H9 (cell line): ENCODE results near the gene CDK5. TPM values are rescaled to one million over a fixed set of nuclear protein-coding genes. Genes with fewer than 3 reads are reported as not detected.

Source experiments
- DNase-seq: peaks from one replicate; pipeline ENCODE4 v3.0.0-alpha.2; 2017
- H2AFZ ChIP-seq: one replicate; pipeline ENCODE4 v1.6.1; 2013; ENCODE audit warnings: mild to moderate bottlenecking, low read length, control low read depth, moderate library complexity
- H2AK5ac ChIP-seq: 2 replicates; pipeline ENCODE4 v1.6.1; 2013; ENCODE audit warnings: low read length, control low read depth, mixed read lengths; ENCODE audit not compliant: insufficient read length
- H2BK120ac ChIP-seq: one replicate; pipeline ENCODE4 v1.6.1; 2013; ENCODE audit warnings: low read depth, mild to moderate bottlenecking, low read length, control low read depth, inconsistent platforms; ENCODE audit not compliant: poor library complexity, severe bottlenecking
- H2BK12ac ChIP-seq: 2 replicates; pipeline ENCODE4 v1.6.1; 2013; ENCODE audit warnings: low read length, control low read depth, mixed read lengths, low read depth; ENCODE audit not compliant: insufficient read length
- H2BK15ac ChIP-seq: 2 replicates; pipeline ENCODE4 v1.6.1; 2013; ENCODE audit warnings: low read depth, low read length, control low read depth
- H2BK20ac ChIP-seq: one replicate; pipeline ENCODE4 v1.6.1; 2013; ENCODE audit warnings: low read depth, mild to moderate bottlenecking, low read length, control low read depth, inconsistent platforms; ENCODE audit not compliant: poor library complexity, severe bottlenecking
- H2BK5ac ChIP-seq: 2 replicates; pipeline ENCODE4 v1.6.1; 2013; ENCODE audit warnings: low read length, control low read depth, mixed read lengths; ENCODE audit not compliant: insufficient read length
- H3K14ac ChIP-seq: 2 replicates; pipeline ENCODE4 v1.6.1; 2013; ENCODE audit warnings: low read length, control low read depth; ENCODE audit not compliant: insufficient read depth
- H3K18ac ChIP-seq: 2 replicates; pipeline ENCODE4 v1.6.1; 2013; ENCODE audit warnings: low read depth, mild to moderate bottlenecking, mixed read lengths, low read length, control low read depth; ENCODE audit not compliant: insufficient read length
- H3K23ac ChIP-seq: 2 replicates; pipeline ENCODE4 v1.6.1; 2013; ENCODE audit warnings: low read length, control low read depth, mixed read lengths, low read depth; ENCODE audit not compliant: insufficient read length
- H3K23me2 ChIP-seq: 2 replicates; pipeline ENCODE4 v1.6.1; 2013; ENCODE audit warnings: low read depth, mild to moderate bottlenecking, mixed read lengths, low read length, control low read depth; ENCODE audit not compliant: insufficient read length, poor library complexity, severe bottlenecking
- H3K27ac ChIP-seq: 2 replicates; pipeline ENCODE4 v1.5.1; 2013; ENCODE audit warnings: low read length, control low read depth, mixed read lengths, low read depth; ENCODE audit not compliant: insufficient read length
- H3K27me3 ChIP-seq: 2 replicates; pipeline ENCODE4 v1.6.1; 2013; ENCODE audit warnings: low read length, control low read depth, inconsistent platforms; ENCODE audit not compliant: insufficient read depth
- H3K4ac ChIP-seq: 2 replicates; pipeline ENCODE4 v1.6.1; 2013; ENCODE audit warnings: low read depth, mild to moderate bottlenecking, control low read depth, inconsistent platforms, low read length, moderate library complexity
- H3K4me1 ChIP-seq: 2 replicates; pipeline ENCODE4 v1.6.1; 2013; ENCODE audit warnings: low read length, control low read depth, inconsistent platforms; ENCODE audit not compliant: insufficient read depth
- H3K4me2 ChIP-seq: 2 replicates; pipeline ENCODE4 v1.6.1; 2013; ENCODE audit warnings: low read length, control low read depth, mixed read lengths; ENCODE audit not compliant: insufficient read length, insufficient read depth
- H3K56ac ChIP-seq: 2 replicates; pipeline ENCODE4 v1.6.1; 2013; ENCODE audit warnings: low read depth, mild to moderate bottlenecking, mixed read lengths, low read length, control low read depth; ENCODE audit not compliant: insufficient read length
- H3K79me1 ChIP-seq: 2 replicates; pipeline ENCODE4 v1.6.1; 2013; ENCODE audit warnings: low read depth, mild to moderate bottlenecking, moderate library complexity, low read length, control low read depth, inconsistent platforms; ENCODE audit not compliant: insufficient read depth, poor library complexity, severe bottlenecking
- H3K79me2 ChIP-seq: 2 replicates; pipeline ENCODE4 v1.6.1; 2013; ENCODE audit warnings: low read length, control low read depth, inconsistent platforms; ENCODE audit not compliant: insufficient read depth
- H3K9ac ChIP-seq: 2 replicates; pipeline ENCODE4 v1.6.1; 2013; ENCODE audit warnings: low read length, control low read depth, mixed read lengths; ENCODE audit not compliant: insufficient read length; ENCODE audit errors: extremely low read depth
- H3K9me3 ChIP-seq: one replicate; pipeline ENCODE4 v1.6.1; 2013; ENCODE audit warnings: low read depth, low read length, inconsistent platforms; ENCODE audit not compliant: control insufficient read depth
- H3T11ph ChIP-seq: one replicate; pipeline ENCODE4 v1.6.1; 2013; ENCODE audit warnings: mild to moderate bottlenecking, low read length, control low read depth, inconsistent platforms
- H4K20me1 ChIP-seq: one replicate; pipeline ENCODE4 v1.6.1; 2013; ENCODE audit not compliant: control insufficient read depth, insufficient read length, insufficient read depth
- H4K5ac ChIP-seq: 2 replicates; pipeline ENCODE4 v1.6.1; 2013; ENCODE audit warnings: low read depth, mild to moderate bottlenecking, mixed read lengths, low read length, control low read depth; ENCODE audit not compliant: insufficient read length
- H4K8ac ChIP-seq: replicated peaks from 2 replicates; pipeline ENCODE4 v1.6.1; 2013; ENCODE audit warnings: low read length, control low read depth, mixed read lengths, low read depth; ENCODE audit not compliant: insufficient read length
- H4K91ac ChIP-seq: 2 replicates; pipeline ENCODE4 v1.6.1; 2013; ENCODE audit warnings: low read depth, mild to moderate bottlenecking, moderate library complexity, mixed read lengths, low read length, control low read depth; ENCODE audit not compliant: insufficient read length
- H3K27ac Mint-ChIP-seq, 3 experiments: 2 replicates in 2 of 3; 3 replicates in 1 of 3; pipeline ENCODE4 v1.8.0; 2020 to 2021; ENCODE audit warnings: mixed read lengths in 3 of 3, mild to moderate bottlenecking in 1 of 3, moderate library complexity in 1 of 3
- H3K27me3 Mint-ChIP-seq: 2 replicates; pipeline ENCODE4 v1.8.0; 2021; ENCODE audit warnings: low read depth, mild to moderate bottlenecking, moderate library complexity, mixed read lengths
- H3K36me3 Mint-ChIP-seq, 3 experiments: 2 replicates in 2 of 3; 3 replicates in 1 of 3; pipeline ENCODE4 v1.8.0; 2020 to 2021; ENCODE audit warnings: low read depth in 3 of 3, mixed read lengths in 3 of 3; ENCODE audit not compliant: insufficient read depth in 1 of 3
- H3K4me1 Mint-ChIP-seq, 2 experiments: 2 replicates each; pipeline ENCODE4 v1.8.0; 2020; ENCODE audit warnings: mixed read lengths in 2 of 2
- H3K4me3 Mint-ChIP-seq, 2 experiments: 2 replicates in 1 of 2; 3 replicates in 1 of 2; pipeline ENCODE4 v1.8.0; 2020 to 2021; ENCODE audit warnings: mild to moderate bottlenecking in 2 of 2, mixed read lengths in 2 of 2, moderate library complexity in 1 of 2
- H3K9me3 Mint-ChIP-seq, 2 experiments: 2 replicates in 1 of 2; 3 replicates in 1 of 2; pipeline ENCODE4 v1.8.0; 2020; ENCODE audit warnings: mild to moderate bottlenecking in 2 of 2, mixed read lengths in 2 of 2, moderate library complexity in 1 of 2
- whole genome bisulfite sequencing: extraction: QIAGEN DNeasy Blood & Tissue Kit; methylation state at CpG from one replicate; pipeline ENCODE4 v1.1.7; 2013; ENCODE audit warnings: missing lambda C conversion rate, low lambda C conversion rate, mixed read lengths; ENCODE audit not compliant: insufficient read length; ENCODE audit errors: extremely low coverage; 5-methylcytosine and 5-hydroxymethylcytosine counted together
- total RNA-seq: library from RNA; stranded (reverse); gene quantifications from 2 replicates; pipeline ENCODE4 v1.2.1, GENCODE V29; 2021
- TF ChIP-seq, protein P1 (sequence below): fragments of 200-600 bp; sonication (generic); conservative IDR thresholded peaks from 3 replicates; pipeline ENCODE4 v1.8.0; 2021; ENCODE audit warnings: antibody characterized with exemption, mild to moderate bottlenecking

CDK5 gene
- total RNA-seq, 1 experiment from 2014 or later = 19.9 TPM

DNA sequence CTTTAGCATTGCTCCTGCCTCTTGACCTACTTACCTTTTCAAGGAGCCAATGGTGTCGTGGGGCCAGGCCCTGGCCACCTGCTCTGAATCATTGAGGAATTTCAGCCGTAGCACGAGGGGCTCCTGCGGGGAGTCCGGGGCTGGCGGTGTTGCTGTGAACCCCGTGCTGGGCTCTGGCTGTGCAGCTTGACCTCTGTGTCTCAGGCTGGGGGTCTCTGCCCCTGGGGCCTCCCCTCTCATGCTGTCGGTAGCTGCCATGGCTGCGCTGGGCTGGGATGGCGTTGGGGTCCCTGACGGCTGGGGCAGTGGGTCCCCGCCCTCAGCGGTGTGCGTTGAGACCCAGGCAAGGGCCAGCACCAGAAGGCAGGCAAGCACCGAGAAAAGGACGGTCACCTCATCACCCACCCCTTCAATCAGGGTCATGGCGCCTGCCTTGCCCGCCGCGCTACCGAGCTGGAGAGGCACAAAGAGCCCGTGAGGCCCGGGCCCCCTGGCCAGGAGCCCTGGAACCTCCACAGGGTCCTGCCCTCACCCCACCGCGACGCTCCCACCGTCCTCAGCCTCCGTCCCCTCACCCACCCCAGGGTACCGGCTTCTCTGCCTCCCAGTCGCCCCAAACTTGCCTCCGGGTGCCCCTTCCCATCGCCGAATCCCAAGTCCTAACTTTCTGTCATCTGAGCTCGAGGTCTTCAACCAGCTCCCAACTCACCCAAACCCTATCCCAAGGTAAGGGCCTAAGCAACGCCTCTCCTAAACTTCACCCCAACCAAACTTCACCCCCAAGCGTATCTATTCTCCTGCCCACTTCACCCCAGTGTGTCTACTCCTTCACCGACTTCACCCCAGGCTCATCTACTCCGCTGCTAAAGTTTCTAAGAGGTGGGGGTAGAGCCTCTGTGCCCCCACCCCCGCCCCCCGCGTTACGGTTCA, 24.7 kb upstream of the CDK5 start:
- Histone ChIP-seq H3K56ac (no peak overlapping the region), H3K4me1 (peaks cover 2% of the 10 kb centered on the region; the same call in 1 of the 2 replicates), H3K9ac (no peak overlapping the region), H3K23me2 (peaks cover 13% of the 10 kb centered on the region), H3K79me2 (no peaks in the 10 kb centered on the region; the same call in 1 of the 2 replicates), H4K91ac (no peak overlapping the region), H3K4ac (no peak overlapping the region), H2AFZ (no peak overlapping the region), H3T11ph (no peak overlapping the region), H3K14ac (no peak overlapping the region; the same call in 1 of the 2 replicates), H3K4me2 (peak overlapping the region; percentile 88), H3K18ac (no peak overlapping the region), H2BK5ac (no peak overlapping the region), H2BK15ac (no peak overlapping the region), H2BK12ac (no peak overlapping the region), H2BK20ac (no peak overlapping the region), H3K9me3 (no peaks in the 10 kb centered on the region), H3K27ac (no peak overlapping the region), H4K20me1 (no peaks in the 10 kb centered on the region), H2BK120ac (no peak overlapping the region), H3K23ac (no peak overlapping the region), H2AK5ac (no peak overlapping the region), H4K8ac (no peak overlapping the region), H3K27me3 (no peaks in the 10 kb centered on the region; the same call in 1 of the 2 replicates), H4K5ac (no peak overlapping the region), H3K79me1 (no peaks in the 10 kb centered on the region)
- Mint-ChIP-seq H3K9me3 (no peaks in the 10 kb centered on the region; a peak in 1 of 5 replicates), H3K4me1 (peaks cover 33 to 43% of the 10 kb centered on the region in 2 experiments), H3K4me3 (peak overlapping the region; percentile 86 to 87), H3K36me3 (peaks cover 0 to 6% (median 5%) of the 10 kb centered on the region in 3 experiments; a peak in 5 of 7 replicates), H3K27me3 (peaks cover 8% of the 10 kb centered on the region), H3K27ac (peak overlapping the region in 1 of 3 experiments; percentile 89; a peak in 1 of 7 replicates)
- TF ChIP-seq, protein P1, sequence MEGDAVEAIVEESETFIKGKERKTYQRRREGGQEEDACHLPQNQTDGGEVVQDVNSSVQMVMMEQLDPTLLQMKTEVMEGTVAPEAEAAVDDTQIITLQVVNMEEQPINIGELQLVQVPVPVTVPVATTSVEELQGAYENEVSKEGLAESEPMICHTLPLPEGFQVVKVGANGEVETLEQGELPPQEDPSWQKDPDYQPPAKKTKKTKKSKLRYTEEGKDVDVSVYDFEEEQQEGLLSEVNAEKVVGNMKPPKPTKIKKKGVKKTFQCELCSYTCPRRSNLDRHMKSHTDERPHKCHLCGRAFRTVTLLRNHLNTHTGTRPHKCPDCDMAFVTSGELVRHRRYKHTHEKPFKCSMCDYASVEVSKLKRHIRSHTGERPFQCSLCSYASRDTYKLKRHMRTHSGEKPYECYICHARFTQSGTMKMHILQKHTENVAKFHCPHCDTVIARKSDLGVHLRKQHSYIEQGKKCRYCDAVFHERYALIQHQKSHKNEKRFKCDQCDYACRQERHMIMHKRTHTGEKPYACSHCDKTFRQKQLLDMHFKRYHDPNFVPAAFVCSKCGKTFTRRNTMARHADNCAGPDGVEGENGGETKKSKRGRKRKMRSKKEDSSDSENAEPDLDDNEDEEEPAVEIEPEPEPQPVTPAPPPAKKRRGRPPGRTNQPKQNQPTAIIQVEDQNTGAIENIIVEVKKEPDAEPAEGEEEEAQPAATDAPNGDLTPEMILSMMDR = no peak
- DNase-seq = no peak
- WGBS = no CpG with 5 or more reads among the region's 42 CpGs
